Fibroblast of upper back skin (primary cell): ENCODE results near the gene TXLNA.
A peak's percentile ranks its signal among the peaks of the same experiment; 100 is the strongest.

ENCODE experiments used
- DNase-seq: peaks from one replicate; pipeline ENCODE4 v3.0.0-alpha.2; 2013

The TXLNA gene

GRCh38 chr1:32186077-32186476, 6.6 kb downstream of the TXLNA start:
- peak; percentile 29 for DNase-seq

GRCh38 chr1:32186491-32186890, 7.0 kb downstream of the TXLNA start:
- DNase-seq = no peak

GRCh38 chr1:32187850-32188249, 8.4 kb downstream of the TXLNA start:
- DNase-seq = no peak

GRCh38 chr1:32192220-32192948, 12.9 kb downstream of the TXLNA start:
- DNase-seq = no peak

- DNase-seq = no peak
These were observed 15.5 kb downstream of the TXLNA start for GRCh38 chr1:32194984-32195383.

GRCh38 chr1:32195531-32195930, 16.1 kb downstream of the TXLNA start:
- no peak for DNase-seq

GRCh38 chr1:32195972-32196823, 16.7 kb downstream of the TXLNA start:
- DNase-seq = no peak

GRCh38 chr1:32197074-32197473, 17.6 kb downstream of the TXLNA start:
- DNase-seq = no peak

GRCh38 chr1:32197837-32198236, 18.4 kb downstream of the TXLNA start:
- DNase-seq = no peak

- no peak for DNase-seq
These were observed 19.0 kb downstream of the TXLNA start for GRCh38 chr1:32198237-32199042.

- no peak for DNase-seq
These were observed 19.7 kb downstream of the TXLNA start for GRCh38 chr1:32199043-32199716.

GRCh38 chr1:32199717-32200072, 20.2 kb downstream of the TXLNA start:
- no peak for DNase-seq

GRCh38 chr1:32200226-32201010, 20.9 kb downstream of the TXLNA start, which contains the start of gene CCDC28B:
CCDC28B (plus strand) TSS chr1:32200595; CDS start chr1:32201936, 1,341 bp downstream.
- peak; percentile 72 for DNase-seq

- DNase-seq = peak; percentile 49
These were observed 21.8 kb downstream of the TXLNA start for GRCh38 chr1:32201011-32201855.

GRCh38 chr1:32204943-32205361, 25.5 kb downstream of the TXLNA start:
- DNase-seq = no peak

- DNase-seq = peak; percentile 75
These were observed 26.2 kb downstream of the TXLNA start, which contains the start of gene IQCC for GRCh38 chr1:32205401-32206370. IQCC (plus strand) TSS chr1:32205671; CDS start chr1:32205682, 11 bp downstream.

GRCh38 chr1:32208469-32208868, 29.0 kb downstream of the TXLNA start:
- DNase-seq = no peak

GRCh38 chr1:32208891-32209328, 29.4 kb downstream of the TXLNA start, which contains the start of gene DCDC2B:
DCDC2B (plus strand) TSS chr1:32209089; CDS start chr1:32209094, 5 bp downstream.
- peak; percentile 25 for DNase-seq
